DOHH2 (cell line): Measurements from ENCODE around the gene SESTD1.

Source experiments
- H3F3A ChIP-seq: fragments of 200-600 bp; sonication (generic), shearing (Covaris generic); 2 replicates; pipeline ENCODE4 v1.6.0; 2016; ENCODE audit warnings: antibody characterized with exemption, mild to moderate bottlenecking; ENCODE audit not compliant: control insufficient read depth, insufficient read depth
- H3K27ac ChIP-seq: fragments of 200-600 bp; sonication (generic); 2 replicates; pipeline ENCODE4 v1.5.1; 2014; ENCODE audit warnings: low read depth, mild to moderate bottlenecking, low read length, moderate library complexity
- H3K27me3 ChIP-seq: fragments of 200-600 bp; sonication (generic); 2 replicates; pipeline ENCODE4 v1.6.1; 2014; ENCODE audit warnings: mild to moderate bottlenecking, low read length, mixed read lengths; ENCODE audit not compliant: control insufficient read depth
- H3K36me3 ChIP-seq: fragments of 200-600 bp; sonication (generic); 2 replicates; pipeline ENCODE4 v1.6.1; 2014; ENCODE audit warnings: mild to moderate bottlenecking, low read length, moderate library complexity, mixed read lengths; ENCODE audit not compliant: control insufficient read depth
- H3K4me1 ChIP-seq: fragments of 200-600 bp; sonication (generic); 2 replicates; pipeline ENCODE4 v1.6.1; 2014; ENCODE audit warnings: mild to moderate bottlenecking, low read length, mixed read lengths; ENCODE audit not compliant: control insufficient read depth
- H3K4me2 ChIP-seq: fragments of 200-600 bp; sonication (generic); 2 replicates; pipeline ENCODE4 v1.6.0; 2014; ENCODE audit warnings: mild to moderate bottlenecking, low read length, moderate library complexity
- H3K4me3 ChIP-seq: fragments of 200-600 bp; sonication (generic); 2 replicates; pipeline ENCODE4 v1.5.1; 2014; ENCODE audit warnings: mild to moderate bottlenecking, low read length, mixed read lengths
- H3K79me2 ChIP-seq: fragments of 200-600 bp; sonication (generic); 2 replicates; pipeline ENCODE4 v1.6.1; 2014; ENCODE audit warnings: mild to moderate bottlenecking, low read length, mixed read lengths; ENCODE audit not compliant: control insufficient read depth
- H3K9me2 ChIP-seq: fragments of 200-600 bp; sonication (generic); replicated peaks from 2 replicates; pipeline ENCODE4 v1.6.1; 2014; ENCODE audit warnings: mild to moderate bottlenecking, low read length, mixed read lengths; ENCODE audit not compliant: control insufficient read depth
- H3K9me3 ChIP-seq: fragments of 200-600 bp; sonication (generic); 2 replicates; pipeline ENCODE4 v1.6.1; 2014; ENCODE audit warnings: antibody characterized with exemption, low read length, mixed read lengths; ENCODE audit not compliant: control insufficient read depth, insufficient read depth
- H4K20me1 ChIP-seq: fragments of 200-600 bp; sonication (generic); 2 replicates; pipeline ENCODE4 v1.6.0; 2014; ENCODE audit warnings: low read depth, mild to moderate bottlenecking, antibody characterized with exemption, low read length, moderate library complexity; ENCODE audit not compliant: control insufficient read depth, insufficient read depth
- CTCF ChIP-seq: fragments of 200-600 bp; sonication (generic); IDR thresholded peaks from one replicate; pipeline ENCODE4 v1.5.1; 2014; ENCODE audit warnings: antibody characterized with exemption, mild to moderate bottlenecking, low read depth, low read length; ENCODE audit not compliant: poor library complexity, severe bottlenecking
- EZH2phosphoT487 ChIP-seq: fragments of 200-600 bp; sonication (generic); IDR thresholded peaks from 2 replicates; pipeline ENCODE4 v1.6.1; 2017; ENCODE audit warnings: borderline replicate concordance, mild to moderate bottlenecking, antibody characterized with exemption, low read length, moderate library complexity, mixed read lengths

Gene SESTD1

GRCh38 chr2:179253226-179253625 lies 11.4 kb downstream of the SESTD1 start:
- Histone ChIP-seq H3K9me3 (no peaks in the 10 kb centered on the region), H3K36me3 (no peaks in the 10 kb centered on the region), H3K27ac (no peak overlapping the region), H3K27me3 (no peaks in the 10 kb centered on the region), H3K9me2 (no peaks in the 10 kb centered on the region), H3K79me2 (peaks cover 31% of the 10 kb centered on the region), H3K4me1 (peaks cover 39% of the 10 kb centered on the region), H3K4me2 (no peak overlapping the region), H4K20me1 (no peaks in the 10 kb centered on the region), H3F3A (no peaks in the 10 kb centered on the region), H3K4me3 (no peak overlapping the region)
- TF ChIP-seq EZH2phosphoT487: no peak
- TF ChIP-seq CTCF: no peak

- H3K27me3 ChIP-seq: no peaks in the 10 kb centered on the region
- H3K4me1 ChIP-seq: peaks cover 46% of the 10 kb centered on the region
- H3K79me2 ChIP-seq: peaks cover 28% of the 10 kb centered on the region
- H3K36me3 ChIP-seq: no peaks in the 10 kb centered on the region
- TF ChIP-seq EZH2phosphoT487 (no peak), CTCF (no peak)
- H3F3A ChIP-seq: no peaks in the 10 kb centered on the region
- no peak overlapping the region for H3K4me3 ChIP-seq
- no peaks in the 10 kb centered on the region for H3K9me2 ChIP-seq
- no peaks in the 10 kb centered on the region for H3K9me3 ChIP-seq
- peak overlapping the region; percentile 48 for H3K4me2 ChIP-seq
- H4K20me1 ChIP-seq: no peaks in the 10 kb centered on the region
- H3K27ac ChIP-seq: no peak overlapping the region
These were observed 12.2 kb downstream of the SESTD1 start for GRCh38 chr2:179252423-179252822.

GRCh38 chr2:179251870-179252269 lies 12.8 kb downstream of the SESTD1 start:
- Histone ChIP-seq H3K4me1 (peaks cover 47% of the 10 kb centered on the region), H3K27ac (no peak overlapping the region), H3K4me3 (no peak overlapping the region), H3K4me2 (peak overlapping the region; percentile 48), H3K9me3 (no peaks in the 10 kb centered on the region), H3K36me3 (no peaks in the 10 kb centered on the region), H4K20me1 (no peaks in the 10 kb centered on the region), H3K27me3 (no peaks in the 10 kb centered on the region), H3F3A (no peaks in the 10 kb centered on the region), H3K79me2 (peaks cover 25% of the 10 kb centered on the region), H3K9me2 (no peaks in the 10 kb centered on the region)
- TF ChIP-seq CTCF (no peak), EZH2phosphoT487 (no peak)
